ENCODE measurements around the gene BGN.

Gene BGN

DNA sequence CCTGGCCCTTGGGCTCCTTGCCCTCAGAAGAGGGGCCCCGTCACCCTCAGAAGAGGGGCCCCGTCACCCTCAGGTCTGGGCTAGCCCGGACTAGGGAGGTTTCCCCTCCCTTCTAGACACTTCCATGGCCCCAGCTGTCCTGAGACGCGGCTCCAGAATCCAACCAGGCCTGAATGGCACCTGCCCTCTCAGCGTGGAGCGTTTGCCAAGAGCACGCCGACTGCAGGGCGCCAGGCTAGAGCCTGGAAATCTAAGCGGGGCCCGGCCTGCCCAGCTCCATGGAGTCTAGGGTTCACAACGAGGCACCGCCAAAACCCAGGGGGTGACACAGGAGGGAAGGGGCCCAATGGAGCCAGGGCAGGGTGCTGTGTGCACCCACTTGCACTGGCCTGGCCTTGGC is 14.8 kb downstream of the BGN start:
- DNase-seq: no peak

DNA sequence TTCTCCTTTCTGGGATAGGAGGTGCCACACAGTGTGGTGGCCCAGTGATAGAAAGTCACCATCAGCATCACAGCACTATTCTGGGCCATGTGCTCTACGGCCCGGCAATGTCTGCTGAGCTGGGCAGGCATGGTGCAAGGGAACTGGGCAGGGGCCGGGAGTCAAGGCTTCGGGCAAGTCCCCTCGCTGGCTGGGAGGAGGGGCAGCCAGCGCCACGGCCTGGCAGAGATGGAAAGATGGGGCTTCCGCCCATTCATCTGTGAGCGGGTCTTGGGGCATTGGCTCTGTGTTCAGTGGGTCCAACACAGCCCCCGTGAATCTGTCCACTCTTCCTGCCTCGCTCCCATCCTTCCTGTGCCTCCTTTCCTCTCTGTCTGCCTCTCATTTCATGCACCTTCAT is 15.6 kb downstream of the BGN start:
- no peak for DNase-seq

GRCh38 chrX:153511784-153512500 is 17.2 kb downstream of the BGN start:
- no peak for DNase-seq

GRCh38 chrX:153512501-153512893 is 17.7 kb downstream of the BGN start:
- DNase-seq: no peak

- DNase-seq: no peak
Measured at GRCh38 chrX:153513265-153513664, 18.5 kb downstream of the BGN start.

GRCh38 chrX:153514259-153514658 is 19.5 kb downstream of the BGN start:
- DNase-seq: no peak

DNA sequence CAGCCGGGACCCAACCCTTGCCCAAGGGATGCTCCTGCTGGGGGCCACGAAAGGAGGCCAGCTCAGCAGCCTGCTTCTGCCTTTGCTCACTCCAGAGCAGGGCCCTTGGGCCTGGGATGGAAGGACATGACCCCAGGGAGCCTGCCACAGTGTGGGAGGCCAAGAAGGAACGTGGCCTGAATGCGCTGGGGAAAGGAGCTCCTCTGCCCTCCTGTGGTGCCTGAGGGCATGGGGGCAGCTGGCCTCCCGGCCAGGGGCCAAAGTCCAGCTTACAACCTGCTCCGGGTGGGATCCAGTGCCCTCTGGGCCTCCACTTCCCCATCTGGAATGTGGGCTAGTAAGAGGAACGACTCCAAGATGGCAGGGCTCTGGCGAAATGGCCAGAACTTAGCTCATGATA is 20.7 kb downstream of the BGN start:
- no peak for DNase-seq

GRCh38 chrX:153516073-153516472 is 21.3 kb downstream of the BGN start:
- DNase-seq: no peak

GRCh38 chrX:153517423-153517822 is 22.6 kb downstream of the BGN start, which contains the start of gene ATP2B3:
Gene ATP2B3, plus strand, starts transcription at chrX:153517642. Its CDS starts 18,606 bp downstream, at chrX:153536248.
- no peak for DNase-seq

- DNase-seq: no peak
Measured at GRCh38 chrX:153517946-153518834, 23.4 kb downstream of the BGN start.

DNA sequence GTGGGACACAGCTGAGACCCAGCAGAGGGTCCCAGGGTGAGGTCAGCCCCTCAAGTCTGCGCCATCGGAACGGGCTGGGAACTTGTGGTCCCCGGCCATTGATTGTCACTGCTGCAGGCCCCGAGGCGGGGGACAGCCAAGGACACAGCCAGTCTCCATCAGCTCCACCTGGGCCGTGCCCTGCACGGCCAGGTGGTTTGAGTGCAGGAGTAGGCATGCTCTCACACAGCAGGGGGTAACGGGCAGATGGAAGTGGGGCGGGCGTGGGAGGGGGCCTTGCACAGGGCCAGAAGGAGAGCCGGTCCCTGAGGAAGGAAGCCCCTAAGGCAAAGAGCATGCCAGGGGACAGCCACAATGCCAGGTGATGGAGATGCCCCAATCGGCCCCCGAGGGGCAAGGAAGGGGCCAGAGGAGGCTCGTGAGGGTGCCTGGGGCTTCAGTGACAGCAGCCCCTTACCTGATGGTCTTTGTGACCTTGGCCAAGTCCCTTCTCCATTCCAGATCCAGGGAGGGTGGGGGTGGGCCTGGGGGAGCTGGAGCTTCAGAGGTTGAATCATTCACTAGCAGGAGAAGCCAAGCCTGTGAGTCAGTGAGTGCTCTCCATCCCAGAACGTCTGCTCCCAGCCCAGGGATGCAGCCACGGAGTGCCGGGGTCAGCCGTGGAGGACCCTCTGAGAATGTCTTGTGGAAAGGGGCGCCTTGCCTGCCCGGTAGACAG is 24.9 kb downstream of the BGN start:
- no peak for DNase-seq

- no peak for DNase-seq
Measured at GRCh38 chrX:153520287-153520917, 25.6 kb downstream of the BGN start.

GRCh38 chrX:153521034-153521433 is 26.3 kb downstream of the BGN start:
- no peak for DNase-seq

DNA sequence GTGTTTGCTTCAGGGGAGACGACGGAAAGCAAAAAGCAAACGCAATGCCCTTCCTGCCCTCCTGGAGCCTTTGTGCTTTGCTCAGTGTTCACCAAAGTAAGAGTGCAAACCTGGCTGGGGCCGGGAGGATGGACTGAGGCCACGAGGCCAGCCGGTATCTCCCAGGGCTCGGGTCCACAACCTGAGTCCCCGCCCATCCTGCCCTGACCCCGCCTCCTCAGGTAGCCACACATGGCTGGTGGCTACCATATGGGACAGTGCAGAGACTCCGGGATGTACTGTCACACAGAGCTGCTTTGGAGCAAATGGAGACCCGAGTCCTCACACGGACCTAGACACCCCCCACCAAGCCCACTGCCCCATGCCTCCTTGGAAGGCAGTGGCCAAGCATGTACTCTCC is 27.5 kb downstream of the BGN start:
- no peak for DNase-seq

DNA sequence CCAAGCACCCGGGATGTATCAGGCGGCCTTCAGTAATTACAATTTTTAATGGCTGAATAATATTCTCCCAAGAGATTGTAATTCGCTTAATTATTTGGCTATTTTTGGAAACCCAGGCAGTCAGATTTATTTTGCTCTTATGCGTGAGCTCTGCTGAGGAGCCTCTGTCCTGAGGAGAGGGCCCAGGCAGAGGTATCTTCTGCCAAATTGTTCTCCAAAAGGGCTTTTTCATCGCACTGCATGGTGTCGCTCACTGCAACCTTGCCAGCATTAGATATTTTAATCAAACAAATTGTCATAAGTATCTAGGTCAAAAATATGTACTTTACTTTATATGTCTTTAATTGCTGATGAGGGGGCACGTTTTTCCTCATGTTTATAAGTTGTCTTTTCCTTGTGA is 28.5 kb downstream of the BGN start:
- no peak for DNase-seq

DNA sequence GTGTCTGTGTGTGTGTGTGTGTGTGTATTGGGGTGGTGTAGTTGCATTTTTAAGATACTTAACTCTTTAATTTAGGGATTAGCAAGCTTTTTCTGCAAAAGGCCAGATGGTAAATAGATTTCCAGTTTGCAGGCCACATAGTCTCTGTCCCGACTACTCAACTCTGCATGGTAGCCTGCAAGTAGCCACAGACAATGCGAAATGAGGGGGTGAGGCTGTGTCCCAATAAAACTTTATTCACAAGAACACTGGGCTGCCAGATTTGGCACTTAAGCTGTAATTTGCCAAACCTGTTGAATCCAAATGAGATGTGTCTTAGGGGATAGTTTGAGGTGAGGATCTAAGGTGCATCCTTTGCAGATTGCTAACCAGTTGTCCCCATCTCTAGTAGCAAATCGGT is 29.5 kb downstream of the BGN start:
- DNase-seq: no peak

- DNase-seq: no peak
Measured at GRCh38 chrX:153525451-153525850, 30.7 kb downstream of the BGN start.

DNA sequence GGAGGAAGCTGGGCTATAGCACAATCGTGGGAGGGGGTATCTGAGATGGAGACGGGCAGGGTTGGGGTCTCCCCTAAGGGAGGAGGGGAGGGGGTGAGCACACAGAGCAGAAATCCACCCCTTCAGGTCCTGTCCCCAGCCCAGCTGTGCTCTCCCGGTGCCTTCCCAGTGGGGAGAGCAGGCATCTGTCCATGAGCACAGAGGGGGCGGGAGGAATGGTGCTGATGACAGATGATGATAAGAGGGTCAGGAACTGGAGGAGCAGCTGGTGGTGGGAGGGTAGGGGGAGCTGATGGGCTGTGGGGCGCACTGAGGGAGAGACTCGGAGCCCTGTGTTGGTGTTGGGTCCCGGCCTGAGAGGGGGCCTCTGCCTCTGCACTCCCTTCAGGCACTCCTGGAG is 31.3 kb downstream of the BGN start:
- DNase-seq: no peak

GRCh38 chrX:153526801-153527200 is 32.0 kb downstream of the BGN start:
- no peak for DNase-seq

GRCh38 chrX:153527208-153527607 is 32.4 kb downstream of the BGN start:
- DNase-seq: no peak

DNA sequence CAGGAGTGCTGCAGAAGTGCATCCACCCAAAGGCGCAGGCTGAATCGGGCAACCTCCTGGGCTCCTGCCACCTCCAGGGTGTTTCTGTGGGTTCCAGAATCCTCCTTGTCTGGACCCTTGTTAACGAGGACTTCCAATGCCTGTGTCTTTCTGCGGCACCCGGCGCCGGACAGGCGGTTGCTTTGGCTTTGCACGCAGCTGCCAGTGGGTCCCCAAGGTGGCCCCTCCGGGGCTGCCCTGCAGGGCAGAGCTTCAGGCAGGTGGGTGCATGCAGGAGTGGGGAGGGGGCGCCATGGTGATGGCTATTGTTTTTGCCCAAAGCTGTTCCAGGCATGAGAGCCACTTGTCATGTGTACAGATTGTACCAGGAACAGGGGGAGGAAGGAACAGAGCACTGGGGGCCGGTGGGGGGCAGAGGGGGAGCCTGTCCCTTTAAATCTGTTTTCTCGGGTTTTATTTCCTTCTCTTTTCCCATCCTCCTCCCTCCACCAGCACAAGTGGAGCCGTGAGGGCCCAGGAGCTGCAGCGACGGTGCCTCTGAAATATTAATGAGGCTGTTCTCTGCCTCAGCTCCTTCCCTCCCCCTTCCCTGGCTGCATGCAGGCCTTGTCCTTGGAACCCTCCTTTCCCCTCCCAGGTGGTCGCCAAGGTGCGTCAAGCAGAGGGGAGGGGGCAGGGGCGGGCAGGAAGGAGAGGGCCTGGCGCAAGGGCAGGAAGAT is 35.8 kb downstream of the BGN start:
- no peak for DNase-seq

DNA sequence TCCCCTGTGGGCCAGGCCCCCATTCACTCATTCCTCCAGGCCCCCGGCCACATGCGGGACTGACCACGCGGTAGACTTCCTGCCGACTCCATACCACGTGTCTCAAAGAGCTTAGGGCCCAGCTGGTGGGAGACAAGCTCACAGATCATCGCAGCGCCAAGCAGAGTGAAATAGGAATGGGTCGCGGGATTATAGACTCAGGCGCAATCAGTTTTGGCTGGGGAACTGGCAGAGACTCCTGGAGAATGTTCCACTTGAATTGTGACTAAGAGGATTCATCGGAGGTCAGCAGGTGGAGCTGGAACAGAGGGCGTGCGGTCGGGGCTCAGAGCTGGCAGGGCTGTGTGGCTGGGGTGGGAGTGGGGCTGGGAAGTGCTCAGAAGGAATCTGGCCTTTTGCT is 38.3 kb downstream of the BGN start:
- no peak for DNase-seq

Data from AML-193 (cell line).